ENCODE results near the gene SNX17. TPM values are rescaled to one million over a fixed set of nuclear protein-coding genes. Genes with fewer than 3 reads are reported as not detected.
A peak's percentile ranks its signal among the peaks of the same experiment; 100 is the strongest.

The SNX17 gene
- total RNA-seq, 1 donor from 2014 or later: 110 TPM

- DNase-seq (ENCODE audit: low spot score): no peak
Observed at GRCh38 chr2:27362678-27363420, 7.6 kb upstream of the SNX17 start.

- no peak for DNase-seq (ENCODE audit: low spot score)
Observed at GRCh38 chr2:27363933-27364332, 6.5 kb upstream of the SNX17 start.

GRCh38 chr2:27369471-27370025, 868 bp upstream of the SNX17 start:
- no peak for DNase-seq (ENCODE audit: low spot score)

GRCh38 chr2:27370816-27371620, 602 bp downstream of the SNX17 start:
- DNase-seq (ENCODE audit: low spot score): no peak

GRCh38 chr2:27372937-27373336, 2.5 kb downstream of the SNX17 start:
- no peak for DNase-seq (ENCODE audit: low spot score)

- DNase-seq (ENCODE audit: low spot score): no peak
Observed at GRCh38 chr2:27373567-27373966, 3.2 kb downstream of the SNX17 start.

- DNase-seq (ENCODE audit: low spot score): no peak
Observed at GRCh38 chr2:27375513-27376099, 5.2 kb downstream of the SNX17 start.

GRCh38 chr2:27376151-27376865, 5.9 kb downstream of the SNX17 start:
- no peak for DNase-seq (ENCODE audit: low spot score)

- no peak for DNase-seq (ENCODE audit: low spot score)
Observed at GRCh38 chr2:27376866-27377617, 6.6 kb downstream of the SNX17 start.

GRCh38 chr2:27377618-27378095, 7.2 kb downstream of the SNX17 start:
- no peak for DNase-seq (ENCODE audit: low spot score)

GRCh38 chr2:27378096-27378808, 7.8 kb downstream of the SNX17 start:
- DNase-seq (ENCODE audit: low spot score): no peak

GRCh38 chr2:27378809-27379290, 8.4 kb downstream of the SNX17 start:
- no peak for DNase-seq (ENCODE audit: low spot score)

- DNase-seq (ENCODE audit: low spot score): no peak
Observed at GRCh38 chr2:27379383-27379835, 9.0 kb downstream of the SNX17 start.

- DNase-seq (ENCODE audit: low spot score): no peak
Observed at GRCh38 chr2:27379836-27380625, 9.6 kb downstream of the SNX17 start.

GRCh38 chr2:27380626-27381545, 10.5 kb downstream of the SNX17 start, which contains the start of gene ZNF513:
Gene ZNF513 (minus strand): TSS chr2:27380734. CDS start chr2:27380526, 208 bp downstream.
- DNase-seq (ENCODE audit: low spot score): peak; percentile 100

GRCh38 chr2:27381577-27382181, 11.3 kb downstream of the SNX17 start:
- DNase-seq (ENCODE audit: low spot score): no peak
